NK-92 (cell line): ENCODE results near the gene SSU72.

Source experiments
- DNase-seq: peaks from one replicate; lab custom pipeline; 2025; ENCODE audit not compliant: unreplicated experiment; lab: John Stamatoyannopoulos, UW

SSU72 gene

GRCh38 chr1:1612104-1612400, 37.4 kb upstream of the SSU72 start:
- DNase-seq: no peak

- no peak for DNase-seq
These were observed 36.1 kb upstream of the SSU72 start for GRCh38 chr1:1610796-1611195.

DNA sequence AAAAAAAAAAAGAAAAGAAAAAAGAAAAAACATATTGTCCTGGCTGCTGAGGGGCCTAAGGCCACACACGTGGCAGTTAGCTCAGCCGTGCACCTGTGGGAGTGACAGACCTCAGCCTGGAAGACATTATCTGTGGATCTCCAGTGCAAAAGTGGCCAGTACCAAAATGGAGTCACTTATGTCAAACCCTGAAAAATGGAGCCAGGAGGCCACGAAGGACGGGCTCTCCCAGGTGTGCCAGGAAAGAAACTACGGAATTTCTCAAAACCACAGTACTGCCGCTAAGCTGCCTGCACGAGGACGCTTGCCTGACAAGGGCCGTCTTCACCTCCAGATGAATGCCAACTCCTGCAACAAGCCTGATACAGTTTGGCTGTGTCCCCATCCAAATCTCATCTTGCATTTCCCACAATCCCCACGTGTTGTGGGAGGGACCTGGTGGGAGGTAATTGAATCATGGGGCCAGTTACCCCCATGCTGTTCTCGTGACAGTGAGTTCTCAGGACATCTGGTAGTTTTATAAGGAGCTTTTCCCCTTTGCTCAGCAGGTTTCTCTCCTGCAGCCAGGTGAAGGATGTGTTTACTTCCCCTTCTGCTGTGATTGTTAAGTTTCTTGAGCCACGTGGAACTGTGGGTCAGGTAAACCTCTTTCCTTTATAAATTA, 35.3 kb upstream of the SSU72 start:
- DNase-seq: no peak

DNA sequence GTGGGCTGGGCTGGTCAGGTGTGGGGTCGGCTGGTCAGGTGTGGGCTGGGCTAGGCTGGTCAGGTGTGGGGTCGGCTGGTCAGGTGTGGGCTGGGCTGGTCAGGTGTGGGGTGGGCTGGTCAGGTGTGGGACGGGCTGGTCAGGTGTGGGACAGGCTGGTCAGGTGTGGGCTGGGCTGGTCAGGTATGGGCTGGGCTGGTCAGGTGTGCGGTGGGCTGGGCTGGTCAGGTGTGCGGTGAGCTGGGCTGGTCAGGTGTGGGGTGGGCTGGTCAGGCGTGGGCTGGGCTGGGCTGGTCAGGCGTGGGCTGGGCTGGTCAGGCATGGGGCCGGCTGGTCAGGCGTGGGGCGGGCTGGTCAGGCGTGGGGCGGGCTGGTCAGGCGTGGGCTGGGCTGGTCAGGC, 31.6 kb upstream of the SSU72 start:
- DNase-seq: no peak

DNA sequence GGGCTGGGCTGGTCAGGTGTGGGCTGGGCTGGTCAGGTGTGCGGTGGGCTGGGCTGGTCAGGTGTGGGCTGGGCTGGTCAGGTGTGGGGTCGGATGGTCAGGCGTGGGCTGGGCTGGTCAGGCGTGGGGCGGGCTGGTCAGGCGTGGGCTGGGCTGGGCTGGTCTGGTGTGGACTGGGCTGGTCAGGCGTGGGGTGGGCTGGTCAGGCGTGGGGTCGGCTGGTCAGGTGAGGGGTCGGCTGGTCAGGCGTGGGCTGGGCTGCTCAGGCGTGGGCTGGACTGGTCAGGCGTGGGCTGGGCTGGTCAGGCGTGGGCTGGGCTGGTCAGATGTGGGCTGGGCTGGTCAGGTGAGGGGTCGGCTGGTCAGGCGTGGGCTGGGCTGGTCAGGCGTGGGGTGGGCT, 31.1 kb upstream of the SSU72 start:
- DNase-seq: no peak

DNA sequence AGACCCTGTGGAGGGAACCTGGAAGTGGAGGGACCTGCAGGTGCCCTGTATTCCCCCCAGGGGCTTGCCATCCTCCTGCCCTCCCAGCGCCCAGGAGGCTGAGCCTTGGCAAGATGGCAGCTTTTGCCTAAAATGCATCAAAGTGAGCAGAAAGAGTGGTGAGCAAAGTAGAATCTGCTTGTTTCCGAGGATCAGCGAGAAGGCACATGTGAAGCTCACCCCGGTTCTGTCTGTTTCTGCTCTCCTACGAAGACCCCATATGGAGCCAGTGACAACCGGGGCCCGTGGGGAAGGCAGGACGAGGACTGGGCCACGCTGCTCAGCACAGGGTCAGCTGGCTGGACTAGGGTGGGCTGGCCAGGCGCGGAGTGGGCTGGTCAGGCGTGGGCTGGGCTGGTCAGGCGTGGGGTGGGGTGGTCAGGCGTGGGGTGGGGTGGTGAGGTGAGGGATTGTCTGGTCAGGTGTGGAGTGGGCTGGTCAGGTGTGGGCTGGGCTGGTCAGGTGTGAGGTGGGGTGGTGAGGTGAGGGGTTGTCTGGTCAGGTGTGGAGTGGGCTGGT, 30.4 kb upstream of the SSU72 start:
- no peak for DNase-seq

DNA sequence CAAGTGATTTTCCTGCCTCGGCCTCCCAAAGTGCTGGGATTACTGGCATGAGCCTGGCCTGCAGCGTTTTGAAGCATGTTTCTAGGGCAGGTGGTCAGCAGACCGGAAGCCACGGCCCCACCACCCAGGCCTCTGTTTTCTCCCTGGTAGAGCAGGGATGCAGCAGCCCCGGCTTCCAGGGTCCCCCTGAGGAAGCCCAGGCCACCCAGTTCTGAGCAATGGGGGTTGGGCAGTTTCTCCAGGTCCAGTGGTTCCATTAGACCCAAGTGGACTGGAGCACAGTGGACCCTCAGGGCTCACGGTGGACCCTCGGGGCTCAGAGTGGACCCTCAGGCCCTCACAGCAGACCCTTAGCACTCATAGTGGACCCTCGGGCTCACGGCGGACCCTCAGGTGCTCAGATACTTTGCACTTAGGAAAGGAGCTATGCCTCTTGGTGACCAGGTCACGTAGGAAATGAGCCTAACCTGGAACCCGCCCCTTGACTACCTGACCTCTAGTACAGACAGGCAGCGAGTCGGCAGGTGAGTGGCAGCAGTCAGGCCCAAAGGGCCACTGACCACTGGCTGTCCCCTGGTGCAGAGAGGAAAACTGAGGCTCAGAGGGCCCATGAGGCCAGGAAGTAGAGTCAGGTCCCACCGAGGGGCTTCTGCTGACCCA, 29.8 kb upstream of the SSU72 start:
- DNase-seq: no peak

GRCh38 chr1:1603671-1604373, 29.2 kb upstream of the SSU72 start:
- DNase-seq: no peak

GRCh38 chr1:1602968-1603506, 28.4 kb upstream of the SSU72 start:
- DNase-seq: no peak

GRCh38 chr1:1602304-1602967, 27.8 kb upstream of the SSU72 start:
- DNase-seq: no peak

DNA sequence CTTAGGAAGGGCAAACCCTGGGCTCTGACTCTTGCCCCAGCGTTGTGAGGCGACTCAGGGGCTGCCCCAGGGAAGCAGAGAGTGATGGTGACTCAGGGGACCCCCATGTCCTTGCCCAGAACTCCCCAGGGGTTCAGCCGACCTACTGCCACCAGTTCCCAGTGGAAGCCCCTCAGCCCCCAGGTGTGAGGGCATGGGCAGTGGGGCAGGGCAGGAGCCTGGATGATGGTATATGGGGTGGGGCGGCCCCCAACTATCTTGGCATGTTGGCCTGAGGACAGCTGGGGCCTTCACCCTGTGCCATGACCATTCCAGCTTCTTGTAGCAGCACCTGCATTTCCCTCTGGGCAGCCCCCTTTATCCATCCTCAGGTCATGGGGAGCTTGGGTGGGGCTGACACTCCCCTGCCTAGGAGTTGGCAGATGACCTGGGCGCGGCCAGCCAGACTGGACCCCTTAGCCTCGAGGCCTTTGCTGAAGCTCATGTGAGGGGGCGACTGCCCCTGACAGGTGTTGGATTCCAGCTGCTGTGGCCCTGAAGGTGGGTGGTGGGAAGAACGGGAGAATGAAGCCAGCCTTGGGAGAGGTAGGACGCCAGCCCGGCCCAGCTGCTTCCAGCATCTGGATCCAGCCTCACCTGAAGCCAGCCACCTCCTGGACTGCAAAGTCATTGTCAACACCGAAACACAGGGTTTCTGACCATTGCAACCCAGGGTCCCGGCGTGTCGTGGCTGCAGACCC, 27.1 kb upstream of the SSU72 start:
- no peak for DNase-seq

GRCh38 chr1:1600861-1601563, 26.3 kb upstream of the SSU72 start:
- no peak for DNase-seq

DNA sequence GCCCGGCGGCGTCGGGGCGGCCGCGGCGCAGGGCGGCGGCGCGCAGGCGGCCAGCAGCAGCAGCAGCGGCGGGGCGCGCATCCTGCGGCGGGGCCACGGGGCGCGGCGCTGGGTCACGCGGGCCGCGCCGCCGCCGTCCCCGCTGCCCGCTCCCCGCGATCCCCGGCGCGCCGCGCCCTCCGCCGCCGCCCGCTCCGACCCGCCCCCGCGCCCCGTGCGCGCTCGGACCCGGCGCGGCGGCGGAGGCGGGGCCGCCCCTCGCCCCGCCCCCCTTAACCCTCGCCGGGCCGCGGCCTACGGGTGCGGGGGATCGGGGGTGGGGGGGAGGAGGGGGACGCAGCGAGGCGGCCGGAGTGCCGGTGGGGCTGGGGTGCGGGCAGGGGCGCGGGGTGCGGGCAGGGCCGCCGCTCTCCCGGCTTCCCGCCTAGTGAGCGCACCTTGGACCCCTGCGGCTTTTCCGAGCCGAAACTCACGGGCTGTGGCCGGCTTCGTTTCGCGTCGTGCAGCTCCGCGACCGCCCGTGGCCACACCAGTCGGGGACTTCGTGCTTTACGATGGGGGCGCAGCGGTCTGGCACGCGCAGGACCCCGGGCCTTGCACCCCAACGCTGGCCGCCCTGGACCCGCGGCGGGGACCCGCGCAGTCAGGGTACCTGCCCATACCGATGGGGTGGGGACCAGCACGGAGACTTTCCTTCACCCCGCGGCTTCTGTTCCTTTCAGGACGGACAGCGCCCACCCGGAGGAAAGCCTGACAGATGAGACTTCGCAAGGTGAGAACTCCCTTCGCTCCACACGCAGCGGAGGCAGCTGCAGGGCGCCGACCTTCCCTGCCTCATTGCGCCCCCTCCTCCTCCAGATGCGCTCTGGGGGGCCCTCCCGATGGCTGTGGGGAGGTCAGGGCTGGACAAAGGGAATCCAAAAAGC, 25.5 kb upstream of the SSU72 start, which contains the start of gene FNDC10:
TSS of gene FNDC10 (minus strand) at position 201 of the 926 bp plus-strand sequence. CDS start at position 81, 120 bp downstream.
- DNase-seq: no peak

DNA sequence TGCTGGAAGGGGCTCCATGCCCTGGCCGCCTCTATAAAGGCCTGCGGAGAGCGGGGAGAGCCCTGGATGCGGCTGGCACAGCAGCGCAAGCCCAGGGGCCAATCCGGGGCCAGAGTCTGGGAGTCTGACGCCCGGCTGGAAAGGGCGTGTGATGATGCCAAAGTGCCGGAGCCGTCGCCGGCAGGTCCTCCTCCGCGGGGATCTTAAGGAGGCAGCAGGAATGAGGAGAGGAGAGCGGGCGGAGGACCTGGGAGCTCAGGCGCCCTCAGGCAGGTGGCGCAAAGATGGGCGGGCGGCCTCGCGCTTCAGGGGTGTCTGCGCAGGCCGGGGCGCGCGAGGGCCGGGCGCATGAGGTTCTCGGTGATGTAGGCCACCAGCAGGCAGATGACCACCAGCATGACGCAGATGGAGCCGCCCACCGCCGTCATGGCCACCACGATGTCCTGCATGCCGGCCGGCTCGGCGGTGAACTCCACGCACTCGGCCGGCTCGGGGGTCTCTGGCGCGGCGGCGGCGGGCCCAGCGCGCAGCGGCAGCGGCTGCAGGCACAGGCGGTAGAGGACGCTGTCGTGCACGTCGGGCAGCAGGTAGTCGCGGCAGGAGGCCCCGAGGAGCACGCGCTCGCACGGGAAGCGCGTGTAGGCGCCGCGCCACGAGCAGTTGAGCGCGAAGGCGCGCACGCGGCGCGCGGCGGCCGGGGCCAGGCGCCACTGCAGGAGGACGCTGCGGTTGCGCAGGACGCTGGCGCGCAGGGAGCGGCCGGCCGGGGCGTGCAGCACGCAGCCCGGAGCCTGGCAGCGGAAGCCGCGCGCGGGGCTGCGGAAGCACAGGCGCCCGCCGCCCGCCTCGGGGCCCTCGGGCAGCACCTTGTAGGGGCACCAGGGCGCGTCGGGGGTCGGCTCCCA, 24.6 kb upstream of the SSU72 start:
- no peak for DNase-seq

GRCh38 chr1:1598720-1599029, 24.0 kb upstream of the SSU72 start:
- no peak for DNase-seq

GRCh38 chr1:1598051-1598719, 23.5 kb upstream of the SSU72 start:
- DNase-seq: no peak

GRCh38 chr1:1597275-1597930, 22.7 kb upstream of the SSU72 start:
- no peak for DNase-seq
